Immature natural killer cell (primary cell): ENCODE data around the gene KCNN3. TPM values are rescaled to one million over a fixed set of nuclear protein-coding genes. Genes with fewer than 3 reads are reported as not detected.

ENCODE experiments used
- DNase-seq, 3 donors: peaks; one replicate each; pipeline ENCODE4 v3.0.0; 2022; ENCODE audit warnings: mixed read lengths in 1 of 3
- H3K27ac Mint-ChIP-seq, 6 donors: one replicate each; pipeline ENCODE4 v1.8.0; 2020; ENCODE audit warnings: mixed read lengths in 6 of 6, mild to moderate bottlenecking in 5 of 6, inconsistent platforms in 4 of 6, moderate library complexity in 3 of 6
- H3K27me3 Mint-ChIP-seq, 3 donors: one replicate each; pipeline ENCODE4 v1.8.0; 2020 to 2021; ENCODE audit warnings: low read depth in 3 of 3, mild to moderate bottlenecking in 3 of 3, mixed read lengths in 3 of 3, moderate library complexity in 3 of 3, inconsistent platforms in 1 of 3
- H3K36me3 Mint-ChIP-seq, 3 donors: one replicate each; pipeline ENCODE4 v1.8.0; 2020; ENCODE audit warnings: mixed read lengths in 3 of 3, inconsistent platforms in 2 of 3, mild to moderate bottlenecking in 2 of 3
- H3K4me1 Mint-ChIP-seq, 2 donors: one replicate each; pipeline ENCODE4 v1.8.0; 2020; ENCODE audit warnings: inconsistent platforms in 2 of 2, mild to moderate bottlenecking in 2 of 2, mixed read lengths in 2 of 2, moderate library complexity in 1 of 2
- H3K4me3 Mint-ChIP-seq, 5 donors: one replicate each; pipeline ENCODE4 v1.8.0; 2020; ENCODE audit warnings: mild to moderate bottlenecking in 5 of 5, mixed read lengths in 5 of 5, inconsistent platforms in 3 of 5, moderate library complexity in 3 of 5
- H3K9me3 Mint-ChIP-seq, 6 donors: one replicate each; pipeline ENCODE4 v1.8.0; 2020; ENCODE audit warnings: mild to moderate bottlenecking in 6 of 6, mixed read lengths in 6 of 6, inconsistent platforms in 4 of 6, moderate library complexity in 3 of 6
- polyA plus RNA-seq, 3 donors: library from polyadenylated mRNA; unstranded; fragments of 300-500 nt; fragmentation: Illumina TruSeq; gene quantifications; one replicate each; pipeline ENCODE4 v1.2.3, GENCODE V29; 2021

KCNN3 gene
- polyA plus RNA-seq, 3 donors from 2014 or later = not detected

DNA sequence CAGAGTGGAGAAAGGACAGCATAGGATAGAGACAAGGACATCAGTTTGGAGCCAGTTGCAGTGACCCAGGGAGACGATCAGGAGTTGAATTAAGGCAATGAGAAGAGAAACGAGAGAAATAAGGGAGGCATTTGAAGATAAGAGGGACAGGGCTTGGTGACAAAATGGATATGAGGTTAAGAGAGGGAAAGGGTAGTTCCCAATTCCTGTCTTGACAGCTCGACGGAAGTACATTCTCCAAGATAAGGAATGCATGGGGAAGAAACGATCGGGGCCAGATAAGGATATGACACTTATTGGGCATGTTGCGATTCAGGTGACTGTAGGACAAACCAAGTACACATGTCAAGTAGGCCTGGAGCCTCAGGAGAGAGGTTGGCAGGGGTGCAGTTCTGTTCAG lies 18.7 kb upstream of the KCNN3 start:
- H3K27ac Mint-ChIP-seq = no peak overlapping the region
- no peak overlapping the region for H3K4me3 Mint-ChIP-seq
- H3K36me3 Mint-ChIP-seq = no peaks in the 10 kb centered on the region
- no peaks in the 10 kb centered on the region for H3K9me3 Mint-ChIP-seq
- no peak for DNase-seq
- H3K4me1 Mint-ChIP-seq = no peaks in the 10 kb centered on the region
- H3K27me3 Mint-ChIP-seq = peaks cover 0 to 8% (median 0%) of the 10 kb centered on the region in 3 donors

DNA sequence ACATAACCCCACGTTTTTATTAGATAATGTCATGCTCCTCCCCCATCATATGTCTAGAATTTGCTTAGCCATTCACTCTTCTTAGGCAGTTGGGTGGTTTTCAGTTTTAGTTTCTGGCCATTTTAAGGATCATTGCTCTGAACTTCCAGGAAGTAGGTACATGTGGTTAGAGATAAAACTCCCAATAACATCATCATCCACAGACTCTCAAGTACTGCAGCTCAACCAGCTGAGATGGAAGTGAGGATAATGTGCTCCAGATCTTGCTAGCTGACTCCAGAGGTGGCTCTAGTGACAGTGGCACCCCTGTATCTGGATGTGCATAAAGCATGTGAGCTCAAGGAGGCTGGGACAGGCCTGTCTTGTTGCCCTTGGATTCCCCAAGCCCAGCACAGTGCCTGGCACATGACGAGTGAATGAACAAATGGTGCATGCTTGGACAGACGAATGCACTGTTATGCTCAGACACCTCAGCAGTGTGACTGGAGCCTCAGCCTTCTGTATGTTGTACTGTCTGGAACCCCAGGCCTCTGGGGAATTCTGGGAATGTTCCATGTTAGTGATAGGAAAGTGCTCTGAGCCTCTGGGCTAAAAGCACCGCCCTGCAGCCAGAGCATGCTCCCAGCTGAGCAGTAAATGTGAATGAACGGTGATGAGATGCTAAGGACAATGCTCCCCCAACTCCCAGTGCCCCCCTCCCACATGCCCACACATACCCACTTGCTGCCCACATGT lies 16.4 kb upstream of the KCNN3 start:
- H3K9me3 Mint-ChIP-seq = no peaks in the 10 kb centered on the region
- H3K4me1 Mint-ChIP-seq = no peaks in the 10 kb centered on the region
- DNase-seq = no peak
- H3K4me3 Mint-ChIP-seq = no peak overlapping the region
- H3K27me3 Mint-ChIP-seq = peaks cover 0 to 8% (median 0%) of the 10 kb centered on the region in 3 donors
- H3K36me3 Mint-ChIP-seq = no peaks in the 10 kb centered on the region
- no peak overlapping the region for H3K27ac Mint-ChIP-seq

DNA sequence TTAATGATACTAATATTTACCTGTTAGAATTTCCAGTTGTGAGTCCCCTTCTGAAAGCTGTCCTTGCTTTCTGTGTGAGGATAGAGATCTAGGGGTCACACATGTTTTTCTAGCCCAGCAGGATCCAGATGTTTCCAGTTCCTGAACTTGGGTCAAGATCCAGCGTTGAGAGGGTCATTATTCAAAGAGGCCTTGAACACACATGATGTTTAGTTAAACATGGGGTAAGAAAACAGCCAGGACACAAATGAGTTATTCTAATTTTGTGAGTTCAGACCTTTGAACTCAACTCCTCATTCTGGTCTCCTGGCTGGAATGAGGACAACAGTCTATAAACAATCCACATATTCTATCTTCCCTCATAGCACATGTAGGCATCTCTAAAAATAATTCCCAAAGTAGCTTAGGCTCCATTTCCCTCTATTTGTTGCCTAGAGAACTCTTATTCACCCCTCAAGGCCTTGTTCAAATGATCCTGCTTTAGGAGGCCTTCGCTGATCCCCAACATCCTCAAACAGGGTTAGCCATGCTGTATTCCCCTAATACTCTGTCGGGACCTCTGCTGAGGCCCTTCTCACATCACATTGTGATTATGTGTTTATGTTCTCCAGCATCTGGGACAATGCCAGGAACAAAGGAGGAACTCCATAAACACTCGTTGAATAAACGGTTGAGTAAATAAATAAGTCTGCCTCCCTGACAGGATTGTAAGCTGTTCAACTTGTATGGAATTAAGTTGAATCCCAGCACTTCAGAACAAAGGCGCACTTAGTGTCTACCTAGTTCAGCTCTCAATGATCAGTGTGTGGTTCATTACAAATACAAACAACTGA lies 15.0 kb upstream of the KCNN3 start:
- peaks cover 0 to 5% (median 2%) of the 10 kb centered on the region in 3 donors for H3K27me3 Mint-ChIP-seq
- H3K36me3 Mint-ChIP-seq = no peaks in the 10 kb centered on the region
- H3K4me1 Mint-ChIP-seq = no peaks in the 10 kb centered on the region
- no peak for DNase-seq
- H3K9me3 Mint-ChIP-seq = no peaks in the 10 kb centered on the region
- H3K27ac Mint-ChIP-seq = no peak overlapping the region
- no peak overlapping the region for H3K4me3 Mint-ChIP-seq

DNA sequence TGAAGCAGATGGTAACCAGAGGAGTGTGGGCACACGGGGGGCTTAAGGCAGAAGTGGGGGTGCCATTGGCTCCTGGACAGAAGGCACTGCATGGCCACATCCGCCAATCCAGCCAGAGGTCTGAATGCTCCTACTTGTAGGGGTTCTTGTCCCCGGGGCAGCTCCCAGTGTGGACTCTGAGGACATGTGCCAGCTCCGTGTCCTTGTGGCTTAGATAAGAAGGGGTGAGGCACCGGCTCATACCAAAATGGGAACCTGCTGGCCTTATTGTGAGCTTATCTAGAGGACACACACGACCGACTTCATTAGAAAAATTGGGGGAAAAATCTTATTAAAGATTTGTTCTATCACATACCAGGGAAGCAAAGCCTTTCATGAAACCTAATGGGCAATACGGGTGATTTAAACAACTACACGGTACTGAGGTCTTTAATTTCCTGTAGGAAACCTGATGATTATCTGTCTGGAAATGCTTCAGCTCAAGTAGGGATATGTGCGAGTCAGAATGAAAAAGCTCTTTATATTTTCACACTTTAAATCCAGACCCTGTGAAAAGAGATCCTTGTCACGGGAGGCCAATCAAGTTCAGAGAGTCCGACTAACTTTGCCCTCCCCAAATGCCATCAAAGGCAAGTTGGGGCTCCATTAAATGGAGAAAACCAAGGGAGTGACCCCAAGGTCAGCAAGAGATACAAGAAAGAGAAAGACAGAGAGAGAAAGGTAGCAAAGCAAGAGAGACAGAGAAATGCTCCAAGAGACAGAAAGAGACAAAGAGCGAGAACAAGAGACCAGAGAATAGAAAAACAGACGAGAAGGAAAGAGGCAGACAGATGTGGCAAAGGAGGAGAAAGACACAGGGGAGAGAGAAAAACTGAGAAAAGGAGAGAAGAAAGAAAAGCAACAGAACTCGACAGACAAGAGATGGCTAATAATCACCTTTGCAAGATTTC lies 14.1 kb upstream of the KCNN3 start:
- H3K27me3 Mint-ChIP-seq = peaks cover 0 to 9% (median 5%) of the 10 kb centered on the region in 3 donors
- H3K9me3 Mint-ChIP-seq = no peaks in the 10 kb centered on the region
- no peaks in the 10 kb centered on the region for H3K4me1 Mint-ChIP-seq
- no peak for DNase-seq
- no peaks in the 10 kb centered on the region for H3K36me3 Mint-ChIP-seq
- H3K4me3 Mint-ChIP-seq = no peak overlapping the region
- no peak overlapping the region for H3K27ac Mint-ChIP-seq

DNA sequence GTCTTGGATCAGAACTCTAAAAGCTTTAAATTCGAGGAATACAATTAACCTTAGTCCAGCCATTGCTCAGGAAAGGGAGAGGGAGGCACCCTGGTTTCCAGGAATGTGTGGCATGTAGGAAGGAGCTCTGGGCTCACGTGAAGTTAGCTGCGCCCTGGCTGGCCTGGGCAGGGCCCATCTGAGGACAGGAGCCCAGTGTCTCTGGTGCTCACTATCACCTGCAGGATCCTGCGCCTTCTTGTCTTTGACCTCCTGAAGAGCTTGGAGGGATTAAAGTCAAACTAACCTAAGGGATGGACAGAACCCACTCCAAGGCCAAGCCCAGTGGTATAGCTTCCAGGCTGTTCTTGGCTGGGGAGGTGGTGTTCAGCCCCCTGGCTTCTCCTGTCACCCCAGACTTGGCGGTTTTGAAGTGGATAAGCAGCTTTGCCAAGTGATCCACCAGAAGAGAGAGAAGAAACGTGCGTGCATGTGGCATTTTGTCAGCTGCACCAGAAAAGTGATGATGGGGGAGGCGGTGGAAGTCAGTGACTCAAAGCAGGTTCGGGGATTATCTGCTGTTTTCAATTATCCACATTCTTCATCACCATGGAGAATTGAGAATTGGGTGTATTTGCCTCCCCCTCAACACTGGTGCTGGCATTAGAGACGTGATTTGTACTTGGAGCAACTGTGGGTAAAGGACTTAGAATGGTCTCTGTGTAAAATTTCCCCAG lies 11.9 kb upstream of the KCNN3 start:
- no peaks in the 10 kb centered on the region for H3K36me3 Mint-ChIP-seq
- H3K27me3 Mint-ChIP-seq = peaks cover 0 to 9% (median 0%) of the 10 kb centered on the region in 3 donors
- H3K4me3 Mint-ChIP-seq = no peak overlapping the region
- no peak overlapping the region for H3K27ac Mint-ChIP-seq
- H3K4me1 Mint-ChIP-seq = no peaks in the 10 kb centered on the region
- H3K9me3 Mint-ChIP-seq = no peaks in the 10 kb centered on the region
- DNase-seq = no peak

DNA sequence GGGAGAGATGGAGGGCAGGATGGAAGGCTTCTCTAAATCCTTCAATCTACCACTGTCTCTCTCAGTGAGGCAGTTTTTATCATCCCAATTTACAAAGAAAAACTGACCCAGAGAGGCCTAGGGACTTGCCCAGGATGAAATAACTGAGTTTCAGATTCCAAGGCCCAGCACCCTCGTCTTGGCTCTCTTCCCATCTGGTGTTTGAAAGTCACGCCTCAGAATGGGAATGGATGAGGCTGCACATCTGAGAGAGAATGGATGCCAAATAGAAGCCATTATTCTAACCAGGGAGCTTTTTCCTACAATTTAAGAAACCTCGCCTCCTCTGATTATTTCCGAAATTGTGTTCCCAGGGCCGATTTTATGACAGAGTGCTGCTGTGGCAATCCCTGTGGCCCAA lies 10.6 kb upstream of the KCNN3 start:
- H3K27ac Mint-ChIP-seq = no peak overlapping the region
- H3K9me3 Mint-ChIP-seq = no peaks in the 10 kb centered on the region
- no peak overlapping the region for H3K4me3 Mint-ChIP-seq
- no peaks in the 10 kb centered on the region for H3K4me1 Mint-ChIP-seq
- no peaks in the 10 kb centered on the region for H3K36me3 Mint-ChIP-seq
- peaks cover 0 to 9% (median 0%) of the 10 kb centered on the region in 3 donors for H3K27me3 Mint-ChIP-seq
- no peak for DNase-seq

DNA sequence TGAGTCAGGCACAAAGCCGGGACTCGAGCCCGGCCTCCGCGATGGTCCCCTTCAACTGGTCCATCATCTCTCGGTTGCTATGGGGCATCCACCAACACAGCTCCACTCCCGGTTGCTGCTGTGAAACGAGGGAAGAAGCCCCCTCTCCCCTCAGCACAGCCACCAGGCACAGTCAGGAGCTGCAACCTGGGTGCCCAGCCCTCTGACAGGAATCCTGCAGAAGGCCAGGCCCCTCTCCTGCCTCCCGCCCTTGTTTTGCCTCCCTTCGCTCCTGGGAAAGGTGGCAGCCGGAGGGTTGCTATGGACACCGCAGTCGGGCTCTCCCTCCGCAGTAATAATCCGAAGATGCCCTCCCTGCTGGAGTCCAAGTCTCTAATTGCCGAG lies 8.9 kb upstream of the KCNN3 start:
- no peak for DNase-seq
- peaks cover 0 to 11% (median 0%) of the 10 kb centered on the region in 3 donors for H3K27me3 Mint-ChIP-seq
- no peak overlapping the region for H3K4me3 Mint-ChIP-seq
- no peaks in the 10 kb centered on the region for H3K9me3 Mint-ChIP-seq
- H3K4me1 Mint-ChIP-seq = no peaks in the 10 kb centered on the region
- H3K27ac Mint-ChIP-seq = no peak overlapping the region
- no peaks in the 10 kb centered on the region for H3K36me3 Mint-ChIP-seq

DNA sequence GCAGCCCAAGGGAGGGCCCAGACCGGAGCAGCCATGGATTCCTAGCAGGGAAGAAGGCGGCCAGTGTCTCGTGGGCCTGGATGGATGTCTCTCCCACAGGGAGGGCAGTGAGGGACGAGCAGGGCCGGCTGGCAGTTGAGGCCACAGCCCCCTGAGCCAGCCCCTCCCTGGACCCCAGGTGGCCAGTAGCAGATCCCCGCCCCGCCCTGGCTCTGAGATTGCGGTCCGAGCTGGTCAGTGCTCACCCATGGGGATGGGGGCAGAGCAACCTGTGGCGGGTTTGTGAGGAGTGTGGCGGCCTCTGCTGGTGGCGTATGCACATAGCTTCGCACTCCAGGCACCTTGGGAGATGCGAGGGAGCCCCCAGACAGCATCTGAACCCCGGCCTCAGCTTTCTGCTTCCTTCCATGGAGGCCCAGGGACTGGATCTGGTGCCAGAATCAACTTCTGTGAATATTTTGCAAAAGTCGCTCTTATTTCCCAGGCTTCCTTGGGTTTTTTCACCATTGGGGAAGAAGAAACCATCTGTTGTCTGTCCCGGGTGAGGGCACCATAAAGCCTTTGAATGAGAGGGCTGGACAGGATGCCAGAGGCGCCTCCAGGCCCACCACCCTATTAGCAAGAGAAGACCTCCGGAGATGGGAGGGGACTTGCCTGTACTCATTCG lies 8.4 kb upstream of the KCNN3 start:
- Mint-ChIP-seq H3K27ac (no peak overlapping the region), H3K4me3 (no peak overlapping the region), H3K36me3 (no peaks in the 10 kb centered on the region), H3K4me1 (no peaks in the 10 kb centered on the region), H3K9me3 (no peaks in the 10 kb centered on the region), H3K27me3 (peaks cover 0 to 12% (median 0%) of the 10 kb centered on the region in 3 donors)
- peak; percentile 49 to 60 (median 57) for DNase-seq

DNA sequence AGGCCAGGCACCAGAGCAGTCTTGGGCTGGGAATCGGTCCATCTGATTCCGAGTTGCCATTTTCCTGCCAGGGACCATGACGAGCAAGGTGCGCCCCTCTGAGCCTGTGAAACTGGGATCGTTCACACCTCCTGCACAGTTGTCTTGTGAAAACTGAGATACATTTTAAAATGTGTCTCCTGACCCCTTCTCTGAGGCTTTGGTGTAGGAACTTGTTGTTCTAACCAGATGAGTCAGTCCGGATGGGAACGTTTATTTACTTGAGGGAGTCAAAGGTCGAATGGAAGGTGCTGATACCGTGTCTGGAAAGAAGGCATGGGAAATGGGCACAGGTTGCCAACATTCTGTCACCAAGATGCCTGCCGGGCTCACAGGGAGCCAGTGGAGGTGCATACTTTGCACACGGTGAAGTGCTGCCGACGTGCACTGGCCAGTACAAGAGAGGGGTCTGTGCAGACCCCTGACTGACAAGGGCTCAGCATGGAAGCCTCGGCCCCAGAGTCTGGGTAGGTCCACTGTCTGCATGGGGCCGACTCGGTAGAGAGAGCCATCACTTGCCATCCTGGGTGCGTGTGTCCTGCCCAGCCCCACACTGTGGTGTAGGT lies 7.4 kb upstream of the KCNN3 start:
- Mint-ChIP-seq H3K36me3 (no peaks in the 10 kb centered on the region), H3K9me3 (no peaks in the 10 kb centered on the region), H3K4me3 (no peak overlapping the region), H3K4me1 (no peaks in the 10 kb centered on the region), H3K27me3 (peaks cover 0 to 13% (median 0%) of the 10 kb centered on the region in 3 donors), H3K27ac (no peak overlapping the region)
- DNase-seq = no peak

DNA sequence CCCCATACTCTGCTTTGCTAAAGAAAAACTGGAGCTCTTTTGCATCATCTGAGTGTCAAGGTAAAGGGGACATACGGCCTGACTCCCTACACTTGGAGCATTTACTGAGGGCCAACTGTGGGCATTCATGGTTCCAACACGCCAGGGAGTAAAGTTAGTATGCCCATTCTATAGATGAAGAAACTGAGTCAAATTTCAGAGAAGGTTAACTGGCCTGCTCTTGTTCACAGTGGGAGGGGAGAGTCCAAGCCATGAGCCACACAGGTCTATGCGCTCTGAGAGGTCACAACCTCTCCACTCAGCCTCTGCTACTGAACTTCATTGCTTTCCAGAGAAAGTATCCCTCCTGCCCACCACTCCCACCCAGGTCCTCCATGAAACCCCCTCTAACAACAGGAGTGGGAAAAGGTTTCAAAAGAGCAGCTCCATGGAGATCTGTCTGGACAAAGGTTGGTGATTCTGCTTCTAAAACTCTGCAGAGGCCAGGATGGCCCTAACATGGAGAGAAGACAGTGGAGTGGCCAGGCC lies 6.8 kb upstream of the KCNN3 start:
- Mint-ChIP-seq H3K27ac (no peak overlapping the region), H3K4me3 (no peak overlapping the region), H3K27me3 (peaks cover 0 to 13% (median 0%) of the 10 kb centered on the region in 3 donors), H3K4me1 (no peaks in the 10 kb centered on the region), H3K9me3 (no peaks in the 10 kb centered on the region), H3K36me3 (no peaks in the 10 kb centered on the region)
- DNase-seq = no peak

DNA sequence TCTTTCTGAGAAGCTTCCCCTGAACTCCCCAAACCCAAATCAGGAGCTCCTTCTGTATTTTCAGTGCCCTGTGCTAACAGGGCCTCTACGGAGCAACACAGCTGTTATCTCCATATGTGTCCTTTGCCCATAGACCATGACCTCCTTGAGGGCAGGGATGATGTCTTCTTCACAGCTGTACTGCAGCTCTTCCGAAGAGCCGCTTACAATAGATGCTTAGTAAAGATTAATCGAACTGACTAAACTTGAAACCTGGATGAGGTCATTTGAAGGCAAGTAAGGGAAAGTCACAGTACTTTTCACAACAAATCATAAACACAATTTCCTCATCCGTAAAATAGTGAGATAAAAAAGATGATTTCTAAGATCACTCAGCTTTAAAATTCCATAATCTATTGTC lies 4.4 kb upstream of the KCNN3 start:
- Mint-ChIP-seq H3K4me1 (peaks cover 6 to 7% of the 10 kb centered on the region in 2 donors), H3K9me3 (no peaks in the 10 kb centered on the region), H3K36me3 (no peaks in the 10 kb centered on the region), H3K27ac (no peak overlapping the region), H3K4me3 (no peak overlapping the region), H3K27me3 (peaks cover 0 to 11% (median 5%) of the 10 kb centered on the region in 3 donors)
- no peak for DNase-seq

DNA sequence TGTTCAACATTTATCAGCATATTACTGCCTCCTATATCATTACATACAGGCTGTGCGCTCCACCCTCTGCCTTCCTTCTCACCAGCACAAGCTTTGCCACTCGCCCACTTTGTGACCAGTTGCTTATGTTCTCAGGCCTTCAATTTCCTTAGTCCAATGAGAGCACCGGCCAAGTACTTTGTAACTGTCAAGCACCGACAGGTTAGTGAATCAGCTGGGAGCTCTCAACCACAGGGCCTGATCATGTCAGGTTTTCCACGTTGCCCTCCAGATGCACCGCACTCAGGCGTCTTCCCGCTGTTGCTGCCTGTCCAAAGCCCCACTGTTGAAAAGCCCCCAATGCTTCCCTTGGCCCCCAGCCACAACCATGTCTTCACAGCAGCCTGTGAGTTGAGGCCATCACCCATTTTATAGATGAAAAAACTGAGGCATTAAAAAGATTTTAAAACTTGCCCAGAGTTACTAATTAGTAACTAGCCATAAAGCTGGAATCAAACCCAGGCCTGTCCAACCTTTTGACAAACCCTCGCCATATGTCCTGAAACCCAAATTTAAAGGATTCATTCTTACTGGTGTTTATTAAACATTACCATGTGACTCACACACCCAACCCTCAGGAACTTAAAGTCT lies 3.4 kb upstream of the KCNN3 start:
- H3K36me3 Mint-ChIP-seq = no peaks in the 10 kb centered on the region
- peaks cover 7 to 12% of the 10 kb centered on the region in 2 donors for H3K4me1 Mint-ChIP-seq
- H3K4me3 Mint-ChIP-seq = no peak overlapping the region
- no peak overlapping the region for H3K27ac Mint-ChIP-seq
- H3K9me3 Mint-ChIP-seq = no peaks in the 10 kb centered on the region
- no peak for DNase-seq
- peaks cover 6 to 15% (median 6%) of the 10 kb centered on the region in 3 donors for H3K27me3 Mint-ChIP-seq
